ENCODE data around the gene SLC4A9. TPM values are rescaled to one million over a fixed set of nuclear protein-coding genes. Genes with fewer than 3 reads are reported as not detected.
A peak's percentile ranks its signal among the peaks of the same experiment; 100 is the strongest.

Gene SLC4A9
- total and polyA plus RNA-seq, 4 donors, result 0.29 to 1.9 (median 0.34) TPM

DNA sequence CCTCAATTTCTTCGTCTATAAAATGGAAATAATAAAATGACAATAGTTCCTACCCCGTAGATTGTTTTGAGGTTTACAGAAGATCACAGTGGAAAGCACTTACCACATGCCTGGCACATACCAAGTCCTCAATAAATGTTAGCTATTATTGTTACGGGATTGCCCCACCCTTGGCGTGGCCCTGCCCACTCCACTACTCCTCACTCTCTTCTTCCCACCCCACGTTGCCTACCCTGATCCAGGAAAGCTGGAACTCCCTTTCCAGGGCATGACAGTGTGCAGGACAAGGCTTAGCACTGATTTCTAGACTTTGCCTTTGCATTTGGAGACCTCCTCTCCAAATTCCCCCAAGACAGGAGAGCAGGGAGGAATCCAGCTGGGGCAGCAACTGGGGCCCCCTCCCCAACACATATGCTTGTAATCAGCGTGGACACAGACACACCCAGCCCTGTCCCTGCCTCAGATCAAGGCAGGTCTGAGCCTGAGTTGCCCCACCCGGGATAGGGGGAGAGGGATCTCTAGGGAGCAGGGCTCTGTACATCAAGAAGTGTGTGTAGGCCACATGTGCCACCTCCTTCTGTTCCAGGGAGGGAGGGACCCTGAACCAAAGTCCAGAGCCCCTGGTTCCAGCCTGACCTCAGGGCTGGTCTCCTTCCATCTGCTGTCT lies 6.7 kb downstream of the SLC4A9 start:
- Histone ChIP-seq H3K4me1 (ENCODE audit: control insufficient read depth, insufficient read depth, low read length) (peaks cover 15% of the 10 kb centered on the region), H3K4me3 (ENCODE audit: low read depth, low read length) (no peak overlapping the region), H3K27ac (ENCODE audit: low read depth, low read length) (no peak overlapping the region), H3K36me3 (ENCODE audit: control insufficient read depth, insufficient read depth, low read length) (peaks cover 6% of the 10 kb centered on the region), H3K9me3 (ENCODE audit: control insufficient read depth, insufficient read depth, low read length) (no peaks in the 10 kb centered on the region), H3K27me3 (ENCODE audit: control insufficient read depth, insufficient read depth, low read length) (no peaks in the 10 kb centered on the region)
- WGBS (ENCODE audit: insufficient coverage), result 71% methylated on average over 5 of the region's 7 CpGs
- no peak for DNase-seq (ENCODE audit: low read depth in 4 of 6, low spot score in 6 of 6)

DNA sequence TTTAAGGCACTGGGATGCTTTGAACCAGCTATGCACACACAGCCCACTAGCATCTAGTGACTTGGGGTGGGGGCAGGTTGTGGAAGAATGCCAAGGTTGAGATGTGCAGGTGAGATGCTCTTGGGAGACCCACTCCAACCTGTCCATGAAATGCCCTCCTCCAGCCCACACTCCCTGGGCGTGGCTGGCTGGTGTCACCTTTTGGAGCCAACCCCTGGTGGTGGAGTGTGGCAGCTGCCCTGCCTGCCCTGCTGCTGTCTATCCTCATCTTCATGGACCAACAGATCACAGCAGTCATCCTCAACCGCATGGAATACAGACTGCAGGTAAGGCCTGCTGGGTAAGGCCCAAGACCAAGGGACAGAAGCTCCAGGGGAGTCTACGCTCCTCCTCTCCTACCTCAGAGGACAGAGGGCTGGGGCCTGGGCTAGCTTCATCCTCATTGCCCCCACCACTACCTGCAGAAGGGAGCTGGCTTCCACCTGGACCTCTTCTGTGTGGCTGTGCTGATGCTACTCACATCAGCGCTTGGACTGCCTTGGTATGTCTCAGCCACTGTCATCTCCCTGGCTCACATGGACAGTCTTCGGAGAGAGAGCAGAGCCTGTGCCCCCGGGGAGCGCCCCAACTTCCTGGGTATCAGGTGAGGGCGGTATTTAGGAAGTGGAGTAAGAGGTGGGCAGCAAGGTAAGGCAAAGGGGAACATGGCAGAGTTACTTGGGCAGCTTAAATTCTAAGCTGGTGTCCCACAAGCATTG lies 7.4 kb downstream of the SLC4A9 start:
- no peak for DNase-seq (ENCODE audit: low read depth in 4 of 6, low spot score in 6 of 6)
- no peaks in the 10 kb centered on the region for H3K27me3 ChIP-seq (ENCODE audit: control insufficient read depth, insufficient read depth, low read length)
- peaks cover 15% of the 10 kb centered on the region for H3K4me1 ChIP-seq (ENCODE audit: control insufficient read depth, insufficient read depth, low read length)
- H3K9me3 ChIP-seq (ENCODE audit: control insufficient read depth, insufficient read depth, low read length), result no peaks in the 10 kb centered on the region
- peaks cover 6% of the 10 kb centered on the region for H3K36me3 ChIP-seq (ENCODE audit: control insufficient read depth, insufficient read depth, low read length)
- no peak overlapping the region for H3K4me3 ChIP-seq (ENCODE audit: low read depth, low read length)
- 91% methylated on average over 8 of the region's 8 CpGs for WGBS (ENCODE audit: insufficient coverage)
- H3K27ac ChIP-seq (ENCODE audit: low read depth, low read length), result no peak overlapping the region

DNA sequence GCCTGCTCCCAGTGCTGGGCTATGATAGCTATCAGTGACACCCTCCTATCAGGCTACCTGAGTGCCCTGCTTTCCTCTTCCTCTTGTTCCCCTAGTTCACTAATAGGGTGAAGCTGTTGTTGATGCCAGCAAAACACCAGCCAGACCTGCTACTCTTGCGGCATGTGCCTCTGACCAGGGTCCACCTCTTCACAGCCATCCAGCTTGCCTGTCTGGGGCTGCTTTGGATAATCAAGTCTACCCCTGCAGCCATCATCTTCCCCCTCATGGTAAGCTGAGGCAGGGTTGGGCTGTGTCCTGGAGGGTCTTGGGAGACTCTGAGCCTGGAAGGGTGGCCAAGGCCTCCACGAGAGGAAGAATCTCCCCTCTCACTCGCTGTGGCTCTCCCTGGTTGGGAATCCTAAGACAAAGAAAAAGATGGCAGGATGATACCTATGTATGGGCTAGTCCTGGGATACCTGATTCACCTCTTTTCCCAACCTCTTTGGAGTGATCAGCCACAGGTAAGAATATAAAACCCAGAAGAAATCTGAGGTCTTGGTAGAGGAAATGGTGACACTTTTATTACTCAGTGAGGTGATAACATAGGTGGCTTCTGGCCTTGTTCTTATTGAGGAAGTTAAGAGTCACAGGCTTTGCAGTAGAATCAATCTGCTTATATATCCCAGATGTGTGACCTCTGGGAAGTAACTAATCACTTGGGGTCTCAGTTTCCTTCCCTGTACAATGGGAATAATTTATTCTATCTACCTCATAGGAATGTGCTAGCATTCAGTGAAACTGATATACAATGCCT lies 11.6 kb downstream of the SLC4A9 start:
- DNase-seq (ENCODE audit: low read depth in 4 of 6, low spot score in 6 of 6), result no peak
- 80% methylated on average over 1 of the region's 3 CpGs for WGBS (ENCODE audit: insufficient coverage)
- no peaks in the 10 kb centered on the region for H3K4me1 ChIP-seq (ENCODE audit: control insufficient read depth, insufficient read depth, low read length)
- no peak overlapping the region for H3K4me3 ChIP-seq (ENCODE audit: low read depth, low read length)
- H3K27ac ChIP-seq (ENCODE audit: low read depth, low read length), result no peak overlapping the region
- peaks cover 6% of the 10 kb centered on the region for H3K36me3 ChIP-seq (ENCODE audit: control insufficient read depth, insufficient read depth, low read length)
- no peaks in the 10 kb centered on the region for H3K27me3 ChIP-seq (ENCODE audit: control insufficient read depth, insufficient read depth, low read length)
- H3K9me3 ChIP-seq (ENCODE audit: control insufficient read depth, insufficient read depth, low read length), result no peaks in the 10 kb centered on the region

DNA sequence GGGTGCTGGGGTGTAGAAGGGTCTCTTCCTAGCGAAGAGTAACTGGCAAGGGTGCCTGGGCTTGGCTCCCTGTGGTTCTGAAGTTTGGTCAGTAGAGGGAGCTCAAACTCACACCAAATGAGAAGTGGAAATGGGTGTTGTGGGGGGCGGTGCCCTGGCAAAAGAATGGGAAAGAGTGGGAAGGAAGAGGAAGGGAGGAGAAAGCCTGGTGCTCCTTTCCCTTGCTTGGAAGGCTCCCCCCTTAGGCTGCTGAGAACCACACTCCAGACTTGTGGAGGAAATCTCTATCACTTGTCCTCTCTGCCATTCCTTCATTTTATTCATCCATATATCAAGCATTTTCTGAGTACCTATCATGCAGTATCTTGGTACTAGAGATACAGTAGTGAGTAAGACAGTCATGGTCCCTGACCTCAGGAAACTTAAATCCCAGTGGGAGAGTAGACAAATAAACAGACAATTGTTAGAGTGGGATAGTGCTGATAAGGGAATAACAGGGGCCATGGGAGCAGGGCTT lies 13.0 kb downstream of the SLC4A9 start:
- Histone ChIP-seq H3K27ac (ENCODE audit: low read depth, low read length) (no peak overlapping the region), H3K27me3 (ENCODE audit: control insufficient read depth, insufficient read depth, low read length) (no peaks in the 10 kb centered on the region), H3K36me3 (ENCODE audit: control insufficient read depth, insufficient read depth, low read length) (no peaks in the 10 kb centered on the region), H3K9me3 (ENCODE audit: control insufficient read depth, insufficient read depth, low read length) (no peaks in the 10 kb centered on the region), H3K4me1 (ENCODE audit: control insufficient read depth, insufficient read depth, low read length) (no peaks in the 10 kb centered on the region), H3K4me3 (ENCODE audit: low read depth, low read length) (no peak overlapping the region)
- WGBS (ENCODE audit: insufficient coverage), result 17% methylated on average over 1 of the region's 2 CpGs
- peak in 5 of 6 donors; percentile 19 to 87 (median 51) for DNase-seq (ENCODE audit: low read depth in 4 of 6, low spot score in 6 of 6)

DNA sequence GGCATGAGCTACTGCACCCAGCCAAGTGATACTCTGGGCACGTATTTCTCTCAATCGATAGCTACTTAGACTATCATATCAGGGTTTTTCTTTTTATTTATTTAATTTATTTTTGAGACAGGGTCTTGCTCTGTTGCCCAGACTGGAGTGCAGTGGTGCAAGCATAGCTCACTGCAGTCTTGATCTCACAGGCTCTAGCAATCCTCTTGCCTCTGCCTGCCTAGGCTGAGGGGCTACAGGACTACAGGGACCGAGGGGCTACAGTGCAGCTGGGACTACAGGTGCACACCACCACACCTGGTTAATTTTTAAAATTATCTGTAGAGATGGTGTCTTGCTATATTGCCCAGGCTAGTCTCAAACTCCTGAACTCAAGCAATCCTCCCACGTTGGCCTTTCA lies 21.4 kb downstream of the SLC4A9 start:
- Histone ChIP-seq H3K9me3 (ENCODE audit: control insufficient read depth, insufficient read depth, low read length) (no peaks in the 10 kb centered on the region), H3K4me1 (ENCODE audit: control insufficient read depth, insufficient read depth, low read length) (no peaks in the 10 kb centered on the region), H3K27ac (ENCODE audit: low read depth, low read length) (no peak overlapping the region), H3K36me3 (ENCODE audit: control insufficient read depth, insufficient read depth, low read length) (no peaks in the 10 kb centered on the region), H3K27me3 (ENCODE audit: control insufficient read depth, insufficient read depth, low read length) (no peaks in the 10 kb centered on the region), H3K4me3 (ENCODE audit: low read depth, low read length) (no peak overlapping the region)
- WGBS (ENCODE audit: insufficient coverage), result no CpG with 5 or more reads among the region's 4 CpGs
- DNase-seq (ENCODE audit: low read depth in 4 of 6, low spot score in 6 of 6), result no peak

DNA sequence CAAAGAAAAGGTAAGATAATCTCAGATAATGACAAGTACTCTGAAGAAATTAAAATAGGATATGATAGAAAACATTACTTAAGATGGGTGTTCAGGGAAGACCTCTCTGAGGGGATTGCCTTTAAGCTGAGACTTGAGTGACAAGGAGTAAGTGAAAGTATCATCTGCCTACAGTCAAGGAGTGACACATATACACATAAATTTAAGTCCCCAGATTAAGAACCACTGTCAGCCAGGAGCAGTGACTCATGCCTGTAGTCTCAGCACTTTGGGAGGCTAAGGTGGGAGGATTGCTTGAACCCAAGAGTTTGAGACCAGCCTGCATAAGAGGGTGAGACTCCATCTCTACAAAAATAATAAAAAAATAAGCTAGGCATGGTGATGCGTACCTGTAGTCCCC lies 22.0 kb downstream of the SLC4A9 start:
- H3K4me3 ChIP-seq (ENCODE audit: low read depth, low read length), result no peak overlapping the region
- no peak for DNase-seq (ENCODE audit: low read depth in 4 of 6, low spot score in 6 of 6)
- WGBS (ENCODE audit: insufficient coverage), result no CpG with 5 or more reads among the region's 1 CpG
- no peak overlapping the region for H3K27ac ChIP-seq (ENCODE audit: low read depth, low read length)
- H3K9me3 ChIP-seq (ENCODE audit: control insufficient read depth, insufficient read depth, low read length), result no peaks in the 10 kb centered on the region
- no peaks in the 10 kb centered on the region for H3K4me1 ChIP-seq (ENCODE audit: control insufficient read depth, insufficient read depth, low read length)
- no peaks in the 10 kb centered on the region for H3K36me3 ChIP-seq (ENCODE audit: control insufficient read depth, insufficient read depth, low read length)
- no peaks in the 10 kb centered on the region for H3K27me3 ChIP-seq (ENCODE audit: control insufficient read depth, insufficient read depth, low read length)

DNA sequence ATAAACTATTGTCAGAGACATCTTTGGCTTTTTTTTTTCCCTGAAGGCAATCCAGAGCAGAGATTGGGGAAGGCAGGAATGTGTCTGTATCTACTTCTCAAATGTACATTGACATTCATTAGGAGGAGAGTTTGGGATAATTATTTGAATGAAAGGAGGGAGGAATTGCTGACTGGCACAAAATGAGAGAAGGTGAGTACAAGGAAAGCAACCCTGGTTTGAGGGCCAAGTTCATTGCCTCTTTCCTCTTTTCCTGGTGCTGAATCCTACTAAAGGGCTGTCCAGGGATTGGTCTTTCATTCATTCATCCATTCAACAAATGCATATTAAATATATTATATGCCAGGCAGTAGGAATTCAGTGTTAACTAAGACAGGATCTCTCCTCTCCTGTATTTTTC lies 22.9 kb downstream of the SLC4A9 start:
- H3K27ac ChIP-seq (ENCODE audit: low read depth, low read length), result no peak overlapping the region
- H3K9me3 ChIP-seq (ENCODE audit: control insufficient read depth, insufficient read depth, low read length), result no peaks in the 10 kb centered on the region
- H3K36me3 ChIP-seq (ENCODE audit: control insufficient read depth, insufficient read depth, low read length), result no peaks in the 10 kb centered on the region
- no peaks in the 10 kb centered on the region for H3K4me1 ChIP-seq (ENCODE audit: control insufficient read depth, insufficient read depth, low read length)
- no peaks in the 10 kb centered on the region for H3K27me3 ChIP-seq (ENCODE audit: control insufficient read depth, insufficient read depth, low read length)
- no peak for DNase-seq (ENCODE audit: low read depth in 4 of 6, low spot score in 6 of 6)
- H3K4me3 ChIP-seq (ENCODE audit: low read depth, low read length), result no peak overlapping the region

DNA sequence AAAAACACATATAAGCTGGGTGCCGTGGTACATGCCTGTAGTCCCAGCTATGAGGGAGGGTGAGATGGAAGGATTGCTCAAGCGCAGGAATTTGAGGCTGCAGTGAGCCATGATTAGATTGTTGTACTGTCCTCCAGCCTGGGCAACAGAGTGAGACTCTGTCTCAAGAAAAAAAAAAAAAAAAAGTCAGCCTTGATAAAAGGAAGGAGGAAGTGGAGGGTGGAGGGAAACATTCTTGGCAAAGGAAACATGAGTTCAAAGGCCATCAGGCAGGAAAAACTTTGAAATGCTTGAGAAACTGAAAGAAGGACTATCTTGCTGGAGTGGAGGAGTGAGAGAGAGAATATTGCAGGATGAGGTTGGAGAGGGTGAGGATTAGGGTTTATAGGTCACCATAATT lies 23.3 kb downstream of the SLC4A9 start:
- DNase-seq (ENCODE audit: low read depth in 4 of 6, low spot score in 6 of 6), result no peak
- WGBS (ENCODE audit: insufficient coverage), result 90% methylated on average over 2 of the region's 2 CpGs
- Histone ChIP-seq H3K27me3 (ENCODE audit: control insufficient read depth, insufficient read depth, low read length) (no peaks in the 10 kb centered on the region), H3K27ac (ENCODE audit: low read depth, low read length) (no peak overlapping the region), H3K9me3 (ENCODE audit: control insufficient read depth, insufficient read depth, low read length) (no peaks in the 10 kb centered on the region), H3K4me3 (ENCODE audit: low read depth, low read length) (no peak overlapping the region), H3K36me3 (ENCODE audit: control insufficient read depth, insufficient read depth, low read length) (no peaks in the 10 kb centered on the region), H3K4me1 (ENCODE audit: control insufficient read depth, insufficient read depth, low read length) (no peaks in the 10 kb centered on the region)

DNA sequence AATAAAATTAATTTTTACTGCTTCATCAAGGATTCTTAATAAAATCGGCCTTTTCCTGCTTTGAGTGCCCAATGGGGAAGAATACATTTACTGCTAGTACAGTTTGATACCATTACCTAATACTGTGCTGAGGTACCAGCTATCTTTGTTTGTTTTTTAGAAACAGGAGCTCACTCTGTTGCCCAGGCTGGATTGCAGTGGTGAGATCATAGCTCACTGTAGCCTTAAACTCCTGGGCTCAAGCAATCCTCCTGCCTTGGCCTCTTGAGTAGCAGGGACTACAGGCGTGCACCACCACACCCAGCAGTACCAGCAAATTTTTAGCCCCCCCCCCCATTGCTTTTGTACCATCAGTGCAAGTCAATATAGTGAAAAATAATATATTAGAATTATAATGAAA lies 28.1 kb downstream of the SLC4A9 start:
- no peak overlapping the region for H3K27ac ChIP-seq (ENCODE audit: low read depth, low read length)
- H3K9me3 ChIP-seq (ENCODE audit: control insufficient read depth, insufficient read depth, low read length), result no peaks in the 10 kb centered on the region
- no peak overlapping the region for H3K4me3 ChIP-seq (ENCODE audit: low read depth, low read length)
- no CpG with 5 or more reads among the region's 2 CpGs for WGBS (ENCODE audit: insufficient coverage)
- no peaks in the 10 kb centered on the region for H3K27me3 ChIP-seq (ENCODE audit: control insufficient read depth, insufficient read depth, low read length)
- no peak for DNase-seq (ENCODE audit: low read depth in 4 of 6, low spot score in 6 of 6)
- no peaks in the 10 kb centered on the region for H3K36me3 ChIP-seq (ENCODE audit: control insufficient read depth, insufficient read depth, low read length)
- no peaks in the 10 kb centered on the region for H3K4me1 ChIP-seq (ENCODE audit: control insufficient read depth, insufficient read depth, low read length)
